NCI-H345 treated with DMSO at 0.1 percent for 48 hours (cell line): ENCODE measurements around the gene SERPINA6.
"Not testable (repeated sequence)": the region's sequence is repeated elsewhere in the genome, so short reads cannot be mapped to it uniquely, and the experiment has no call there.

Source experiments
- DNase-seq: peaks from one replicate; lab custom pipeline; 2025; ENCODE audit not compliant: unreplicated experiment; lab: John Stamatoyannopoulos, UW

Gene SERPINA6, protein sequence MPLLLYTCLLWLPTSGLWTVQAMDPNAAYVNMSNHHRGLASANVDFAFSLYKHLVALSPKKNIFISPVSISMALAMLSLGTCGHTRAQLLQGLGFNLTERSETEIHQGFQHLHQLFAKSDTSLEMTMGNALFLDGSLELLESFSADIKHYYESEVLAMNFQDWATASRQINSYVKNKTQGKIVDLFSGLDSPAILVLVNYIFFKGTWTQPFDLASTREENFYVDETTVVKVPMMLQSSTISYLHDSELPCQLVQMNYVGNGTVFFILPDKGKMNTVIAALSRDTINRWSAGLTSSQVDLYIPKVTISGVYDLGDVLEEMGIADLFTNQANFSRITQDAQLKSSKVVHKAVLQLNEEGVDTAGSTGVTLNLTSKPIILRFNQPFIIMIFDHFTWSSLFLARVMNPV

DNA sequence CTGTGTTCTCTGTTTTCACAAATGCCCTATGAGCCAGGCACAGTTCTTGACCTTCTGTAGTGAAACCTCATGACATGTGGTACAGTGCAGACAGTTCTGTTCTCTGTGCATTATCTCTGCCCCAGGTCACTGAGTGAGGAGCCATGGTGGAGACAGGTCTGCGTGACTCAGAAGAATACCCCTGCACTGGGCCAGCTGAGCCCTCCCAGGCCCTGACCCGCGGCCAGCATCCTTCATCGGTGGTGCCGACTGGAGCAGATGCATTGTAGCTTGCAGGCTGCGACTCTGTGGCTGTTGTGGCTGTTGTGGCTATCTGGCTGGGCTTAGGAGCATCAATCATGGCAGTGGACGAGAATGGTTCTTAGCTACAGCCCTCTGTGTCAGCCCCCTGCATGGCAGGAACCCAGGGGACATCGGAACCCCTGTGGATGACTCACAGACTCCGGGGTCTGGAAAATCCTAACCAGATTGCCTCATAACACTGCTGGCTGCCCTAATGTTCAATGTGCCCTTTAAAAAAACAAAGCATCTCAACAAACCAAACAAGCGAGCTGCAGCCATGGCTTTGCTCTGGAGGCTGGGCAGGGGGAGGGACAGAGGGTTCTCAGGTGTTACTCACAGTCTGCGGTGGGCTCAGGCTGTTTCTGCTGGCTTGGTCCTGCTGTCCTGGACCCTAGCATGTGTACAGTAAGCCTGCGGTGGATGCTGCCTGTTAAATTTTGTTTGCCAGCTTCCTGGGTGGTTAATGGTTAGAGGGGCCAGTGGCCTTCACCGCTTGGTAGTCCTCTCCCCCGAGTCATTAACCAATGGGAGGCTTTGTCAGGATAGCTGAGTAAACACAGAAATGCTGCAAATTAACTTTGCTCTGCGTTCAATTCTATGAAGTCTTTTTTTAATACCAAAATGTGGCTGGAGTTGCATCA, at the start of gene SERPINA6:
TSS of gene SERPINA6 (minus strand) at position 689 of the 923 bp plus-strand sequence. CDS start 8,688 bp downstream, outside the sequence.
- no peak for DNase-seq

DNA sequence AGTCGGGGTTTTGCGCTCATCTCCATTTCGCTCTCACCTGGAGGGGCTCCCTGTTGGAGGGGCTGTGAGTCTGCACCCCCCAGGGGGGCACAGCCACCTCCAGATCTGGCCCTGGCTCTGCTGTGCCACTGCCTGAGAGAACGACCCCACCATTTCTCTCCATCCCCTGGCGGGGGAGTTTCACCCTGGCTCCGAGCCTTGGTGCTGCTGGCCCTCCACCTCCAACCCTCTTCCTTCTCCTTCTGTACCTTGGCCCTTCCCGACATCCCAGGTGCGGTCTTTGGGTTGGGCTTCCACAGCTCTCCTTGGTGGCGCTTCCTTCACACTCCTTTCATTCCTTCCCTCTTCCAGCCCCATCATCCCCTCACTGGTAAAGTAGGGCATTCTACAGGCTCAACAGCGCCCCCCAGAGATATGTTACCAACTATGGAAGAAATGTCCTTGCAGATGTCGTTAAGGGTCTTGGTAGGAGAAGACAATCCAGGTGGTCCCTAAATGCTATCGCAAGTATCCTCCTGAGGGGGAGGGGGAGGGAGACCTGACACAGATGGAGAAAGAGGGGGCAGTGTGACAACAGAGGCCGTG, 49.0 kb upstream of the SERPINA6 start:
- DNase-seq, result no peak

DNA sequence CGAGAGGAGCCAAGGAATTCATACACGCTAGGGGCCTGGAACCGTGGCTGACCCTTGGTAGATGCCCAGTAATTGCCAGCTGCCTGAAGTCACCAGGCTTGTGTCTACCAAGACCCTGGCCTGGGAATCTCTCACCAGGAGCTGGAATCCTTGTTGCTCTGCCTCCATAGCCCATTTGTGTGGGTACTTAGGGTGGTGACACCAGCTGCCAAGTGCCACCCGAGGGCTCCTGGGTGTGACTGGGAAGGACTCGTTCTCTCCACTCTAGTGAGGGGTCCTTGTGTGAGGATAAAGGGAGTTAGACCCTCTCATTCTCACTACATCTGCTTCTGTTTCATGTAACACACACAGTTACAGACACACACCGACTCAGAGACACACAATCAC, 47.4 kb upstream of the SERPINA6 start:
- no peak for DNase-seq

DNA sequence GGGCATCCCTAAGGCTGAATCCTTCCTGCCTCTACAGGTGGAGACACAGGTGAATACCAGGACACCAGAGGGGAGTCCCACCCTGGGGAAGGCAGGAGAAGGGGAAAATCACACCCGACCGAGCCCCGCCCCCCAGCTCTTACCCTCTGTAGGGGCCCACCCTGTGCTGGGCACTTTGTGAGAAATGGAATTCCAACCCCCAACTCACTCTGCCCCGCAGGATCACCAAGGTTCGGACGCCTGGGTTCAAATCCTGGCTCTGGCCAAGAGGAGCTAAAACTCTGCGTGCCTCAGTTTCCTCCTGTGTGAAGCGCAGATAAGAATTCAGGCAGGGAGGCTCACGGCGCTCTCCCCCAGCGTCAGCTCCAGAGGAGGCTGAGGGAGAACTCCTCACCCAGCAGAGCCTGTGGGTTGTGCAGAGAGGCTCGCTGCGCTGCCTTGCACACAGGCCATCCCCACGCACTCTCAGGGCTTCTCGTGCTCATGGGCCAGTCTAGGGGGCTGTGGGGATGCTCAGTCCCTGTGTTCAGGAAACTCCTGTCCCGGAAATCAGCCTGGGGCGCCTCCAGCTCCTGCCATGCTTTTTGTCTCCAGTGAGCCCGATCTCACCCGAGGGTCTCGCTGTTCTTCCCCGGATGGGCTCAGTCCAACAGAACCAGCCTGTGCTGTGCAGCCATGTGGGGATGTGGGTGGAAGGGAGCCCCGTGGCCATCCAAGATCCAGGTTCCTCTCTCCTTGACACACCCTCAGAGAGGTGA, 46.8 kb upstream of the SERPINA6 start:
- not testable (repeated sequence) for DNase-seq

DNA sequence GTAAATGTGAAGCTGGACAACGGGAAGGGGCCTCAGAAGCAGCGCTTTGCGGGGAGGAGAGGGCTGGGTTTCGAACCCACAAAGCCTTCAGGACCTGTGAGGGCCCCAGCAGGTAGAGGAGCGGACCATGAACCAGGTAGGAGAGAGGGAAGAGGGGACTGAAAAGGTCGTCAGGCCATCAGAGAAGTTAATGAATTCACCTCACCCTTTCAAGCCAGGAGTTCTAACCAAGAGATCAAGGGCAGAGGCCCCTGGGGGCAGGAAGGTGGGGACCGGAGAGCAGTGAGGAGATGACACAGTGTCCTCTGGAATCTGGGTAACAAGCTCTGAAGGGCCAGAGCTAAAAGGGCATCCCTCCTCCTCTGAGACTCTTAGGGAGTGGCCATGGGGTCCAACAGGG, 45.8 kb upstream of the SERPINA6 start:
- no peak for DNase-seq

DNA sequence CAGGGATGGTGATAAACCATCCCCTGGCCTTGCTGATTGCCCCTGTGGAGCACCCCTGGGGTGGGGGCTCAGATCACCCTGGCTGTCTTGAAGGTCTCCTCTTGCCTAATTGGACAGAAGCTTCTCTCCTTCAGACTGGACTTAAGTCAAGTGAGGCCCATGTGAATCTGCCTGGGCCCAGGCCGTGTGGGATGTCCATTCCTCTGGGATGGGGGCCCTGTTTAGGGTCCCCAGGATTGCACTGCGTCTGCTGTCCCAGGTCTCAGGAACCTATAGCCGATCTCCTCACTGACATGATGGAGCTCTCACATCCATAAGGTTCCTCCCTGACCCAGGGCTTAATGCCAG, 45.1 kb upstream of the SERPINA6 start:
- DNase-seq, result no peak

DNA sequence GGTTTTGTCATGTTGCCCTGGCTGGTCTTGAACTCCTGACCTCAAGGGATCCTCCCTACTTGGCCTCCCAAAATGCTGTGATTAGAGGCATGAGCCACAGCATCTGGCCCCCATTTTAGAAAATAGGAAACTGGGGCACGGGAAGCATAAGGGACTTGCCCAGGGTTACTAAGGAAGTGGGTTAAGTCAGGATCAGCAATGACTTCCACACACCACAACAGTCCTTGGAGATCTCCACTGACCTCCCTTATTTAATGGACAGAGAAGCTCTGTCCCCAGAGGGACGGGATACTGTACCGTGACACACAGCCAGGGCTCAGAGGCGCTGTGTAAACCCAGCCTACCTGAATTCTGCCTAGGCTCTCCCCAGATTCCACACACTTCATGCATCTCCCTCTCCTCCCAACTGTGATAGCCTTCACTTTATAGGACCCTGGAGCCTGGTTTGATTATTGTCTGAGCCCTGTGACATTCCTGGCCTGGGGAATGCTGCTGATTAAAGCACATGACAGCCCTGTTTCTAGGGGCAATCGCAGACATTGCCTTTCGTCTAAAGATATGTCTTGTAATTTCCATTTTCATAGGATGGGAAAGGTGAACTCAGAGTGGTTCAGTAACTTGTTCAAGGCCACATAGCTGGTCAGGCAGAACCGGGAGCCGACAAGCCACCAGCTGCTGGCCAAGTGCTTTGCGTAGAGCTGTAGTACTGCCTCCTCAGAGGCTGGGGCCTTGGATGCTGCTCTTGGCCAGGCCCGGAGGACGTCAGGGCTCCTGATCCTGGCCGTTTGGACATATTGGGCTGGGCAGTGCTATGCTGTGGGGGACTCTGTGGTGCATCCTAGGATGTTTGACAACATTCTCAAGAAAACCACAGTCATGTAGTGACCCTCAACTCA, 44.5 kb upstream of the SERPINA6 start:
- no peak for DNase-seq

DNA sequence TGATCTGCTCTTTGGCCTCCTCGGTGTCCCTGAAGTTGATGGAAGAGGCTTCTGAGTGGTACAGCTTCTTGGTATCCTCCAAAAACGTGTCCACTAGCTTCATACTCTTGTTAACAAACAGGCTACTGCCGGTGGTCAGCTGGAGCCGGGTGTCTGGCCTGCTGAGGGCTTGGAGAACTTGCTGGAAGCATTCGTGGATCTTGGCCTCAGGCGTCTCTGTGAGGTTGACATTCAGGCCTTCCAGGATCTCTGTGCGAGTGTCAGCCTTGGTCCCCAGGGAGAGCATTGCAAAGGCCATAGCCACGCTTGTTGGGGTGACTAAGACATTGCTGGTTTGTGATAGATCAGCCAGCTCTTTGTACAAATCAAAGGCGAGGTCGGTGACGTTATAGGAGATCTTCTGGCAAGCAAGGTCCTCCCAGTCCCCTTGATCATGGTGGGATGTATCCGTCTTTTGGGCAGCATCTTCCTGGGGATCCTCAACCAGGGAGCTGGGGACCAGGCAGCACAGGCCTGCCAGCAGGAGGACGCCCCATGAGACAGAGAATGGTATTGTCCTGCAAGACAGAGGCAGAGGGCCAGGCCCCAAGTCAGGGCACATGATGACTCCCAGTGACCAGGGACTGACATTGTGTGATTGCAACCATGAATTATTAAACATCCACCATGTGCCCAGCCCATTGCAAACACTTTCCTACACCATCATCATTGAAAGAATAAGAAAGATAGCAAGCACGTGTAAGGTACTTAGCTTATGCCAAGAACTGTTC, 43.2 kb upstream of the SERPINA6 start, which contains the start of gene SERPINA2:
TSS of gene SERPINA2 (minus strand) at position 553 of the 770 bp plus-strand sequence.
- no peak for DNase-seq

DNA sequence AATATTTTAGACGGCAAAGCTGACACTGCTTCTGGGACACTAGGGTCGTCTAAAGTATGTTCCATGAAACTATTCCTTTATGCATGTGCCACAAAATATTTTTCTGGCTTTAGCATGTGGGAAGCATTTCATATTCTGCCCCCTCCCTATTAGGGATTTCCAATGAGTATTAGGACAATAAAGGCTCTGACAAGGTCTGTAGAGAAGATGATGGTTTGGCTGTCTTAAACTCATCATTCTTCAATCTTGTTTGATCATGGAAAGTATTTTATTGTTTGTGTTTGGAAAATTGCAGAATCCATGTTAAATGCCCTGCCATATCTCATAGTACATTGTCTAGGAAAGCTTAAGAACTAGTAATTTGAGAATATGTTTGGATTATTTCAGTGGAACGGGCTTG, 42.5 kb upstream of the SERPINA6 start:
- no peak for DNase-seq

DNA sequence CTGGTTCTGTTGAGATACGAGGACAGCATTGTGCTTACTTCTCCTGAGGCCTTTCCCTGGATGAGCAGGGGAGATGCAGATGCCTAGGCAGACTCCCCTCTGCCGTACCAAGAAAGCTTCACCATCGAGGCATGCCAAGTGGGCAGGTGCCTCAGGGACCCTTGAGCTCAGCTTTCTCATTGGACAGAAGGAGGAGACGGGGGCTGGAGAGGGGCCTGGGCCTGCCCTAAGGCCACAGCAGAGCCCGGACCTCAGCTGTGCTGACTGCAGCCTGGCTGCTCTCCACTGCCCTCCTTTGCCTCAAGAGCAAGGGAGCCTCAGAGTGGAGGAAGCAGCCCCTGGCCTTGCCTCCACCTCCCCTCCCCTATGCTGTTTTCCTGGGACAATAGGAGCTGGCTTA, 41.8 kb upstream of the SERPINA6 start:
- no peak for DNase-seq

DNA sequence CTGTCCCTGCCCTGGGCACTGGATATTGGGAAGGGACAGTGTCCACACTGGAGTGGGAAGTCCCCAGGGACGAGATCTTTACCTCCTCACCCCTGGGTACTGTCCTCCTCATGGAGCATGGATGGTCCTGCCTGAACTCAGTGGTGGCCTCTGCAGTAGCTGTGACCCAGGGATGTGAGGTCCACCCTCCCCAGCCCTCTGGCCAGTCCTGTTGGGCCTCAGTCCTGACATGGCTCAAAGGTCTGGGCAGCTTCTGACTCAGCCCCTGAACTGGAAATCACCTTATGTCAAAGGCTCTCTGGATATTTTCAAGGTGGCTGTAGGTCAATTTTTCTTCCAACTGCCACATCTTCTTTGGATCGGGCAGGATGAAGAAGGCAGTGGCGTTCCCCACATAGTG, 40.9 kb upstream of the SERPINA6 start:
- no peak for DNase-seq

DNA sequence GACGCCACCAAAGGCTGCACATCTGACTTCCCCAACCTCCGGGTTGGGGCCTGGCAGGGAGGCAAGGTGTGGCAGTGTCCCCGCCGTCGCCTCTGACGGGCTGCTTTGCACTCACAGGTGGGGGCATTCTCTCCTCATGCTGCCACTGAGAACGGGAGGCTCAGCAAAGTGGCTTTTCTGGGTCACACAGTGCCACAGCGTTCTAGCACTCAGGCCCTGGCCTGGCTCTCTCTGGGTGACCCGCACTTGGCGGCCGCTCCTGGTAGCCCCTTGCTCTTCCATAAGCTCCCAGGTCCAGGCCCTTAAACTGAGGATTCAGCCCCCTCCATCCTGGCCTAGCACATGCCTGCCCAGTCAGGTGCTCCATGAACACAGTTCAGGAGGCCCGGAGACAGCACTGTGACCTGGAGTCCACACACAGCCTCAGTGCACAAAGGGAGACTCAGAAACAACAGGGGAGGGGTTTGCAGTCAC, 40.1 kb upstream of the SERPINA6 start:
- no peak for DNase-seq

DNA sequence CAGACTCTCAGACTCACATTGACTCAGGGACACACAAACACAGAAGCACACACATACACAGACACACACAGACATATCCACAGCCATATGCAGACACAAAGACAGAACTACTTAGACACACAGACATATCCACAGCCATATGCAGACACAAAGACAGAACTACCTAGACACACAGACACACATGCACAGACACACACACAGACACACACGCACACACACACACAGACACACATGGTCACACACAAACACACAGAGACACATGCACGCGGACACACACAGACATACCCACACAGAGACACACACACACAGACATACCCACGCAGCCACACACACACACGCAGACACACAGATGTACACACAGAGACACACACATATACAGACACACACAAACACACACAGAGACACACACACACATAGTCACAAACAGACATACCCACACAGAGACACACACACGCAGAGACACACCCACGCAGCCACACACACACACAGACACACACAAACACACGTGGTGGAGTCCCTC, 39.5 kb upstream of the SERPINA6 start:
- no peak for DNase-seq

DNA sequence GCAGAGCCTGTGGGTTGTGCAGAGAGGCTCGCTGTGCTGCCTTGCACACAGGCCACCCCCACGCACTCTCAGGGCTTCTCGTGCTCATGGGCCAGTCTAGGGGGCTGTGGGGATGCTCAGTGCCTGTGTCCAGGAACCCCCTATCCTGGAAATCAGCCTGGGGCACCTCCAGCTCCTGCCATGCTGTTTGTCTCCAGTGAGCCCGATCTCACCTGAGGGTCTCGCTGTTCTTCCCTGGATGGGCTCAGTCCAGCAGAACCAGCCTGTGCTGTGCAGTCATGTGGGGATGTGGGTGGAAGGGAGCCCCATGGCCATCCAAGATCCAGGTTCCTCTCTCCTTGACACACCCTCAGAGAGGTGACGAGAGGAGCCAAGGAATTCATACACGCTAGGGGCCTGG, 38.5 kb upstream of the SERPINA6 start:
- no peak for DNase-seq

DNA sequence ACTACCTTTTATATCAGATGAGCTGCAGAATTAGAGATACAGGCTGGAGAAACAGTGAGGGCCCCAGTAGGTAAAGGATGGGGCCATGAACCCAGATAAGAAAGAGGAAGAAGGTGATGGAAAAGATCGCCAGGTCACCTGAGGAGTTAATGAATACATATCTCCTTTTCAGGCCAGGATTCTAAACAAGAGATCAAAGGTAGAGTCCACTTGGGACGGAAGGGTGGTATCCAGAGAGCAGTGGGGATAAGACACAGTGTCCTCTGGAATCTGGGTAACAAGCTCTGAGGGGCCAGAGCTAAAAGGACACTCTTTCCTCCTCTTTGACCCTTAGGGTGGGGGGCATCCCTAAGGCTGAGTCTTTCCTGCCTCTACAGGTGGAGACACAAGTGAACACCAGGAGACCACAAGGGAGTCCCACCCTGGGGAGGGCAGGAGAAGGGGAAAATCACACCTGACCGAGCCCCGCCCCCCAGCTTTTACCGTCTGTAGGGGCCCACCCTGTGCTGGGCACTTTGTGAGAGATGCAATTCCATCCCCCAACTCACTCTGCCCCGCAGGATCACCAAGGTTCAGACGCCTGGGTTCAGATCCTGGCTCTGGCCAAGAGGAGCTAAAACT, 37.9 kb upstream of the SERPINA6 start:
- DNase-seq, result no peak

DNA sequence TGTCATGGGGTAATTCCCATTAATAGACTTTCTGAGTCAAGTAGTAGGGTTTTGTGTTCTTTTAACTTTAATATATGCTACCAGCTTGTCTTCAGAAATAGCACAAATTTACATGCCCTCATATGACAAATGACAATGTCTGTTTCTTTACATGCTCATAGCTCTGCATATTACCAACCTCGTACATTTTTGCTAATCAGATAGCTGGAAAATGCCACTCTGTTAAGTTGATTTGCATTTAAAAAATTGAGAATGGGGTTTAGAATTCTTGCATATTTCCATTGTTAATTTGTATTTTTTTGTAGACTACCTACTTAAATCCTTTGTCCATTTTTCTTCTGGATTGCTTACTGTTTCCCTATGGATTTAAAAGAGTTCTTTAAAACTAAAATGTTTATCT, 34.0 kb upstream of the SERPINA6 start:
- DNase-seq, result no peak

DNA sequence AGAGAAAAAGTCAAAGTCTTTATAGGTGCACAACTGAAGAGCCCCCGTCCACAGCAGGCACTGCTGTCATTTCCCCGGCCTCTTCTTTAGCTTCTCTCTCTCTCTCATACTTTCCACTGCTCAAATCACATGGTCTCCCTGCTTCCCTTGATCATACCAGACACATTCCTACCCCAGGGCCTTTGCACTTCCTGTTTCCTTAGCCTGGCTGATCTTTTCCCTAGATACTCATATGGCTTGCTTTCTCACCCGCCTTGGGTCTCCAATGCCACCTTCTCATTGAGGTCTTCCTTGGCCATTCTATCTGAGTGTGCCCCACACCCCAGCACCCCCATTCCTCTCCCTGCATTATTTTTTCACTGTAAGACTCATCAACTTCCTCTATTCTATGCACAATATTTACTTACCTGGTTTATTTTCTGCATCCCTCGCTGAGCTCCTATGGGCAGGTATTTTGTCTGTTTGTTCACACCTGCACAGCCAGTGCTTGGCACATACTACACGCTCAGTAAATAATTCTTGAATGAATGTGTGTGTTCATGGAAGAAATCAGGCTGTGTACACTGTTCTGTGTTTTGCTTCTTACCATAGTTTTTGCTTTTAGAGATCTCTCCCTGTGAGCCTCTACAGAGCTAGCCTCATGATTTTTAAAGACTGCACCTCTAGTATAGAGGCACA, 33.4 kb upstream of the SERPINA6 start:
- DNase-seq, result no peak
